HepG2 (cell line): ENCODE measurements around the gene SREBF1. TPM values are rescaled to one million over a fixed set of nuclear protein-coding genes. Genes with fewer than 3 reads are reported as not detected.

ENCODE experiments used
- CBX5 ChIP-seq: sonication (generic); formaldehyde crosslinking; IDR thresholded peaks from 2 replicates; pipeline ENCODE4 v1.4.0; 2020; ENCODE audit warnings: missing genetic modification reagents, borderline replicate concordance
- FOXM1 ChIP-seq: sonication (generic); formaldehyde crosslinking; IDR thresholded peaks from 2 replicates; pipeline ENCODE4 v1.5.0; 2020; ENCODE audit warnings: missing genetic modification reagents
- GPN1 ChIP-seq: sonication (generic); formaldehyde crosslinking; IDR thresholded peaks from 2 replicates; pipeline ENCODE4 v1.5.1; 2020; ENCODE audit warnings: missing genetic modification reagents, borderline replicate concordance
- HNF4A ChIP-seq: sonication (generic); formaldehyde crosslinking; IDR thresholded peaks from 2 replicates; pipeline ENCODE4 v1.4.0; 2020; ENCODE audit warnings: missing genetic modification reagents
- JUNB ChIP-seq: sonication (generic); formaldehyde crosslinking; IDR thresholded peaks from 2 replicates; pipeline ENCODE4 v1.8.0; 2022; ENCODE audit warnings: missing genetic modification reagents, mild to moderate bottlenecking, borderline replicate concordance
- KLF15 ChIP-seq: sonication (generic); formaldehyde crosslinking; IDR thresholded peaks from 2 replicates; pipeline ENCODE4 v1.8.1; 2023; ENCODE audit warnings: borderline replicate concordance, mild to moderate bottlenecking, inconsistent platforms, missing genetic modification reagents, mixed read lengths
- KMT2B ChIP-seq: IDR thresholded peaks from 2 replicates; pipeline ENCODE4 v1.6.1; 2016; ENCODE audit warnings: missing genetic modification reagents, missing compliant biosample characterization
- MEF2D ChIP-seq: sonication (generic); formaldehyde crosslinking; IDR thresholded peaks from 2 replicates; pipeline ENCODE4 v1.5.1; 2020; ENCODE audit warnings: mild to moderate bottlenecking, missing genetic modification reagents
- PITX1 ChIP-seq: sonication (generic); formaldehyde crosslinking; IDR thresholded peaks from 2 replicates; pipeline ENCODE4 v1.5.1; 2020; ENCODE audit warnings: mild to moderate bottlenecking, missing genetic modification reagents
- POGZ ChIP-seq: sonication (generic); formaldehyde crosslinking; IDR thresholded peaks from 2 replicates; pipeline ENCODE4 v1.4.0; 2020; ENCODE audit warnings: mild to moderate bottlenecking, missing genetic modification reagents
- POLR2A ChIP-seq, 2 experiments: IDR thresholded peaks; 2 replicates each; pipeline ENCODE4 v1.6.1; 2011; ENCODE audit warnings: low read depth in 2 of 2, low read length in 2 of 2, mild to moderate bottlenecking in 1 of 2, moderate library complexity in 1 of 2; ENCODE audit not compliant: insufficient read depth in 1 of 2
- POLR2G ChIP-seq: fragments of 200-400 bp; formaldehyde crosslinking; IDR thresholded peaks from 2 replicates; pipeline ENCODE4 v1.6.1; 2018; ENCODE audit warnings: mild to moderate bottlenecking, low read depth, low read length, moderate library complexity
- RBM39 ChIP-seq: fragments of 200-400 bp; formaldehyde crosslinking; IDR thresholded peaks from one replicate; pipeline ENCODE4 v1.6.1; 2018; ENCODE audit warnings: antibody characterized with exemption, mild to moderate bottlenecking, low read depth, low read length; ENCODE audit not compliant: poor library complexity, severe bottlenecking
- RFXANK ChIP-seq: IDR thresholded peaks from 2 replicates; pipeline ENCODE4 v1.6.1; 2016
- SCMH1 ChIP-seq: sonication (generic); formaldehyde crosslinking; IDR thresholded peaks from 2 replicates; pipeline ENCODE4 v1.9.0; 2021; ENCODE audit warnings: missing genetic modification reagents, mild to moderate bottlenecking, borderline replicate concordance
- SIN3A ChIP-seq: IDR thresholded peaks from 2 replicates; pipeline ENCODE4 v1.6.1; 2011; ENCODE audit warnings: low read depth, mild to moderate bottlenecking, control low read depth, low read length, borderline replicate concordance
- SP5 ChIP-seq: IDR thresholded peaks from 2 replicates; pipeline ENCODE4 v1.6.1; 2016; ENCODE audit warnings: low read depth, borderline replicate concordance
- ZBTB1 ChIP-seq: sonication (generic); formaldehyde crosslinking; IDR thresholded peaks from 2 replicates; pipeline ENCODE4 v1.4.0; 2020; ENCODE audit warnings: missing genetic modification reagents, borderline replicate concordance
- ZFY ChIP-seq: sonication (generic); formaldehyde crosslinking; IDR thresholded peaks from 2 replicates; pipeline ENCODE4 v1.4.0; 2020; ENCODE audit warnings: missing genetic modification reagents
- ZMAT3 ChIP-seq: sonication (generic); formaldehyde crosslinking; conservative IDR thresholded peaks from 2 replicates; pipeline ENCODE4 v1.7.0; 2021; ENCODE audit warnings: missing genetic modification reagents
- ZNF224 ChIP-seq: sonication (generic); formaldehyde crosslinking; IDR thresholded peaks from 2 replicates; pipeline ENCODE4 v1.5.0; 2020; ENCODE audit warnings: mild to moderate bottlenecking, missing genetic modification reagents
- ZNF34 ChIP-seq: sonication (generic); formaldehyde crosslinking; IDR thresholded peaks from 2 replicates; pipeline ENCODE4 v1.4.0; 2020; ENCODE audit warnings: mild to moderate bottlenecking, missing genetic modification reagents, borderline replicate concordance
- ZNF430 ChIP-seq: sonication (generic); formaldehyde crosslinking; IDR thresholded peaks from 2 replicates; pipeline ENCODE4 v1.9.0; 2021; ENCODE audit warnings: mild to moderate bottlenecking, missing genetic modification reagents
- ZNF543 ChIP-seq: sonication (generic); formaldehyde crosslinking; IDR thresholded peaks from 2 replicates; pipeline ENCODE4 v1.4.0; 2020; ENCODE audit warnings: mild to moderate bottlenecking, missing genetic modification reagents
- ZNF660 ChIP-seq: sonication (generic); formaldehyde crosslinking; IDR thresholded peaks from 2 replicates; pipeline ENCODE4 v1.5.1; 2020; ENCODE audit warnings: mild to moderate bottlenecking, low read depth, missing genetic modification reagents, borderline replicate concordance
- ZSCAN21 ChIP-seq: sonication (generic); formaldehyde crosslinking; IDR thresholded peaks from 2 replicates; pipeline ENCODE4 v1.8.0; 2022; ENCODE audit warnings: mild to moderate bottlenecking, missing genetic modification reagents, moderate library complexity, borderline replicate concordance
- polyA plus RNA-seq, 8 experiments: library from polyadenylated mRNA; depleted of rRNA in 3 of 8; stranded (reverse) in 7 of 8; unstranded in 1 of 8; fragments of >200 nt; fragmentation: Illumina TruSeq in 4 of 8; extraction: Trizol in 4 of 8; gene quantifications; 2 replicates each; pipeline versions ENCODE4 v1.2.1 to v1.2.3, GENCODE V29; 2011 to 2016; ENCODE audit warnings: low read depth in 4 of 8, missing spikeins in 1 of 8, mixed read lengths in 1 of 8; ENCODE audit not compliant: insufficient read depth in 1 of 8
- total RNA-seq, 5 experiments: library from RNA; depleted of rRNA; stranded (reverse); fragments of >200 nt; fragmentation: Illumina TruSeq; extraction: Trizol; gene quantifications; 2 replicates each; pipeline ENCODE4 v1.2.3, GENCODE V29; 2016; ENCODE audit warnings: low read depth in 1 of 5
- TF ChIP-seq, protein P1 (sequence below), 2 experiments: fragments of 450-650 bp in 1 of 2; sonication (generic) in 1 of 2; formaldehyde crosslinking; IDR thresholded peaks; 2 replicates each; pipeline versions ENCODE4 v1.5.0 to v1.8.0; 2020 to 2022; ENCODE audit warnings: mild to moderate bottlenecking in 1 of 2, missing genetic modification reagents in 1 of 2
- TF ChIP-seq, protein P2 (sequence below): IDR thresholded peaks from 2 replicates; pipeline ENCODE4 v1.6.1; 2016; ENCODE audit warnings: missing biosample characterization, missing genetic modification reagents, low read depth
- TF ChIP-seq, protein P3 (sequence below): fragments of 450-650 bp; IDR thresholded peaks from 2 replicates; pipeline ENCODE4 v1.6.1; 2017

Gene SREBF1
- total and polyA plus RNA-seq, 2 of the 13 experiments (the other 11 are each of a cell fraction or from before 2014, with no cell fraction given) = 34.3 to 38.0 TPM

DNA sequence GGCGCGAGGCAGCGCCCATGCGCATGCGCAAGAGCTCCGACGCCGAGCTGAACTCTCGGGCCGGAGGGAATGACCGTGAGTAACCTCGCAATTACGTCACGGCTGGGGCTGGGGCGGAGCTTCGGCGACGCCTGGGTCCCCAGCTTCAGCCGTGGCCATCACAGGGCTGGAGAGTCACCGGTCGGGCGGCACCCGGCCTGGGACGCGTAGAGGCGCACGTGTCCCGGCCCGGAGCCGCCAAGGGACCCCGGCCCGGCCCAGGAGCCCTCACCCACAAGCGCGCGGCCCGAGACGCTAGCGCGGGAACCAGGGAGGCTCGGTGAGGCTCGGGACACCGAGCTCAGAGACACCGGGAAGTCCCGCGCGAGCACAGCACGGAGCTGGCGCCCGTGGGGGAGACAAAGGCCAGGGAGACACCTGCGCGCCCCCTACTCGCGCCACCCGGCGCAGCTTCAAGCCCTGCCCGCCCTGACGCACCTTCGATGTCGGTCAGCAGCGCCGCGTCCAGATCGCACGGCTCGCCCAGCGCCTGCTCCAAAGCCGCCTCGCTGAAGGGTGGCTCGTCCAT is 452 bp downstream of the SREBF1 start (continued):
- TF ChIP-seq, protein P1, sequence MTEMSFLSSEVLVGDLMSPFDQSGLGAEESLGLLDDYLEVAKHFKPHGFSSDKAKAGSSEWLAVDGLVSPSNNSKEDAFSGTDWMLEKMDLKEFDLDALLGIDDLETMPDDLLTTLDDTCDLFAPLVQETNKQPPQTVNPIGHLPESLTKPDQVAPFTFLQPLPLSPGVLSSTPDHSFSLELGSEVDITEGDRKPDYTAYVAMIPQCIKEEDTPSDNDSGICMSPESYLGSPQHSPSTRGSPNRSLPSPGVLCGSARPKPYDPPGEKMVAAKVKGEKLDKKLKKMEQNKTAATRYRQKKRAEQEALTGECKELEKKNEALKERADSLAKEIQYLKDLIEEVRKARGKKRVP (CRISPR knock-in tag; IDR thresholded peaks at IDR 0.05) = no peak; a peak in 1 of 4 replicates
- TF ChIP-seq ZNF34 (CRISPR knock-in tag) (no peak), ZFY (peak; percentile 81), PITX1 (peak; percentile 85; the same call in 1 of the 2 replicates), POLR2G (peak; percentile 96), ZNF224 (peak; percentile 84; the same call in 1 of the 2 replicates), ZNF660 (CRISPR knock-in tag) (no peak), HNF4A (CRISPR knock-in tag) (peak; percentile 59), SCMH1 (no peak), MEF2D (CRISPR knock-in tag) (peak; percentile 88; the same call in 1 of the 2 replicates), POGZ (CRISPR knock-in tag) (peak; percentile 32; the same call in 1 of the 2 replicates), RBM39 (peak; percentile 54), SIN3A (peak; percentile 80; the same call in 1 of the 2 replicates), RFXANK (CRISPR knock-in tag) (no peak), GPN1 (CRISPR knock-in tag) (0 out of 2 replicates have a peak, but pooled peaks have one; percentile 19), ZBTB1 (no peak), FOXM1 (CRISPR knock-in tag) (no peak), CBX5 (CRISPR knock-in tag) (peak; percentile 28; the same call in 1 of the 2 replicates), ZNF543 (peak; percentile 84), ZSCAN21 (CRISPR knock-in tag) (peak; percentile 79; the same call in 1 of the 2 replicates), POLR2A (IDR thresholded peaks at IDR 0.05; ENCODE audit: insufficient read depth in 1 of 2, low read depth in 2 of 2, low read length in 2 of 2) (peak; percentile 96 to 98), KMT2B (CRISPR knock-in tag) (peak; percentile 50; the same call in 1 of the 2 replicates), JUNB (CRISPR knock-in tag) (no peak), ZNF430 (peak; percentile 58; the same call in 1 of the 2 replicates), SP5 (CRISPR knock-in tag) (peak; percentile 48; the same call in 1 of the 2 replicates), KLF15 (CRISPR knock-in tag) (0 out of 2 replicates have a peak, but pooled peaks have one; percentile 62), ZMAT3 (CRISPR knock-in tag) (peak; percentile 28; the same call in 1 of the 2 replicates)
- TF ChIP-seq, protein P2, sequence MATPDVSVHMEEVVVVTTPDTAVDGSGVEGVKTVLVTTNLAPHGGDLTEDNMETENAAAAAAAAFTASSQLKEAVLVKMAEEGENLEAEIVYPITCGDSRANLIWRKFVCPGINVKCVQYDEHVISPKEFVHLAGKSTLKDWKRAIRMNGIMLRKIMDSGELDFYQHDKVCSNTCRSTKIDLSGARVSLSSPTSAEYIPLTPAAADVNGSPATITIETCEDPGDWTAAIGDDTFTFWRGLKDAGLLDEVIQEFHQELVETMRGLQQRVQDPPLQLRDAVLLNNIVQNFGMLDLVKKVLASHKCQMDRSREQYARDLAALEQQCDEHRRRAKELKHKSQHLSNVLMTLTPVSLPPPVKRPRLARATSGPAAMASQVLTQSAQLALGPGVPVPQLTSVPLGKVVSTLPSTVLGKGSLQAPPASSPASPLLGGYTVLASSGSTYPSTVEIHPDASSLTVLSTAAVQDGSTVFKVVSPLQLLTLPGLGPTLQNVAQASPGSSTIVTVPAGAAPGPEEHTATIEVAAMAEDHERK (CRISPR knock-in tag) = no peak
- TF ChIP-seq, protein P3, sequence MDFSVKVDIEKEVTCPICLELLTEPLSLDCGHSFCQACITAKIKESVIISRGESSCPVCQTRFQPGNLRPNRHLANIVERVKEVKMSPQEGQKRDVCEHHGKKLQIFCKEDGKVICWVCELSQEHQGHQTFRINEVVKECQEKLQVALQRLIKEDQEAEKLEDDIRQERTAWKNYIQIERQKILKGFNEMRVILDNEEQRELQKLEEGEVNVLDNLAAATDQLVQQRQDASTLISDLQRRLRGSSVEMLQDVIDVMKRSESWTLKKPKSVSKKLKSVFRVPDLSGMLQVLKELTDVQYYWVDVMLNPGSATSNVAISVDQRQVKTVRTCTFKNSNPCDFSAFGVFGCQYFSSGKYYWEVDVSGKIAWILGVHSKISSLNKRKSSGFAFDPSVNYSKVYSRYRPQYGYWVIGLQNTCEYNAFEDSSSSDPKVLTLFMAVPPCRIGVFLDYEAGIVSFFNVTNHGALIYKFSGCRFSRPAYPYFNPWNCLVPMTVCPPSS = no peak
